A673 (cell line): ENCODE data around the gene COMMD10. TPM values are rescaled to one million over a fixed set of nuclear protein-coding genes. Genes with fewer than 3 reads are reported as not detected.

ENCODE experiments used
- BruUV-seq: library from RNA; stranded (reverse); fragments of 400-500 nt; replicated peaks from 2 replicates; lab custom pipeline; 2021; lab: Mats Ljungman, UMichigan
- CTCF ChIA-PET: fragments of 300-600 bp; sonication (Branson Sonifier 250); formaldehyde crosslinking; loops from one replicate; lab custom pipeline; 2022; ENCODE audit warnings: antibody characterized with exemption; lab: Charles Lee
- POLR2A ChIA-PET: fragments of 300-600 bp; sonication (Branson Sonifier 250); formaldehyde crosslinking; loops from one replicate; lab custom pipeline; 2022; ENCODE audit warnings: antibody characterized with exemption; ENCODE audit not compliant: low non-redundant PET; lab: Charles Lee
- DNase-seq: peaks from one replicate; pipeline ENCODE4 v3.0.0-alpha.2; 2015; ENCODE audit warnings: low spot score
- H3K27ac ChIP-seq: fragments of 200-600 bp; sonication (generic); 2 replicates; pipeline ENCODE4 v1.5.1; 2016; ENCODE audit warnings: mixed run types, low read depth, mild to moderate bottlenecking, mixed read lengths, antibody characterized with exemption, low read length; ENCODE audit not compliant: poor library complexity, severe bottlenecking
- H3K27me3 ChIP-seq: fragments of 200-600 bp; sonication (generic); replicated peaks from 2 replicates; pipeline ENCODE4 v1.6.1; 2017; ENCODE audit warnings: mixed run types, low read depth, mild to moderate bottlenecking, mixed read lengths, antibody characterized with exemption, low read length; ENCODE audit not compliant: insufficient read depth, poor library complexity
- H3K36me3 ChIP-seq: fragments of 200-600 bp; sonication (generic); 2 replicates; pipeline ENCODE4 v1.6.1; 2016; ENCODE audit warnings: mixed run types, mild to moderate bottlenecking, mixed read lengths, antibody characterized with exemption, low read length; ENCODE audit not compliant: insufficient read depth, poor library complexity, severe bottlenecking
- H3K4me1 ChIP-seq: fragments of 200-600 bp; sonication (generic); 2 replicates; pipeline ENCODE4 v1.6.1; 2017; ENCODE audit warnings: mixed run types, mild to moderate bottlenecking, mixed read lengths, antibody characterized with exemption, low read length; ENCODE audit not compliant: insufficient read depth, poor library complexity, severe bottlenecking
- H3K4me3 ChIP-seq: fragments of 200-600 bp; sonication (generic); 2 replicates; pipeline ENCODE4 v1.5.1; 2016; ENCODE audit warnings: low read depth, mixed run types, mild to moderate bottlenecking, mixed read lengths, low read length; ENCODE audit not compliant: poor library complexity, severe bottlenecking
- H3K9me3 ChIP-seq: fragments of 200-600 bp; sonication (generic); 2 replicates; pipeline ENCODE4 v1.6.1; 2016; ENCODE audit warnings: mixed run types, low read depth, mild to moderate bottlenecking, mixed read lengths, antibody characterized with exemption, low read length; ENCODE audit not compliant: poor library complexity, severe bottlenecking
- CTCF ChIP-seq: fragments of 300-800, 200-600 bp; sonication (generic); conservative IDR thresholded peaks from 2 replicates; pipeline ENCODE4 v1.5.1; 2017; ENCODE audit warnings: low read depth, mild to moderate bottlenecking, antibody characterized with exemption, low read length, moderate library complexity, mixed read lengths
- EZH2 ChIP-seq: fragments of 200-600 bp; sonication (generic); IDR thresholded peaks from 2 replicates; pipeline ENCODE4 v1.6.1; 2017; ENCODE audit warnings: borderline replicate concordance, low read depth, mild to moderate bottlenecking, mixed read lengths, antibody characterized with exemption, low read length; ENCODE audit not compliant: poor library complexity, severe bottlenecking
- intact Hi-C: fragments of 100-400 bp; cut with micrococcal nuclease; formaldehyde crosslinking; loops from one replicate; pipeline ENCODE4 v1.10.0; 2022; ENCODE audit not compliant: unreplicated experiment
- total RNA-seq: library from RNA; stranded (reverse); gene quantifications from 2 replicates; pipeline ENCODE4 v1.2.3, GENCODE V29; 2021

Gene COMMD10
- total RNA-seq, 1 experiment from 2014 or later = 36.5 TPM

- BruUV-seq = no TSS peak
- H3K9me3 ChIP-seq = peaks cover 5% of the 10 kb centered on the region
- ChIA-PET POLR2A (no interaction called here), CTCF (no interaction called here)
- DNase-seq = no peak
- no peaks in the 10 kb centered on the region for H3K36me3 ChIP-seq
- intact Hi-C loops = no loop called here
- no peaks in the 10 kb centered on the region for H3K27me3 ChIP-seq
- H3K4me1 ChIP-seq = no peaks in the 10 kb centered on the region
- no peak overlapping the region for H3K4me3 ChIP-seq
- no peak overlapping the region for H3K27ac ChIP-seq
- TF ChIP-seq EZH2 (no peak), CTCF (no peak)
These were observed 91.3 kb downstream of the COMMD10 start for GRCh38 chr5:116176121-116176520.

GRCh38 chr5:116178925-116179324, 94.1 kb downstream of the COMMD10 start:
- TF ChIP-seq CTCF (no peak), EZH2 (no peak)
- H3K27ac ChIP-seq = no peak overlapping the region
- intact Hi-C loops = no loop called here
- H3K27me3 ChIP-seq = no peaks in the 10 kb centered on the region
- POLR2A ChIA-PET = no interaction called here
- CTCF ChIA-PET = no interaction called here
- H3K9me3 ChIP-seq = peaks cover 4% of the 10 kb centered on the region
- H3K4me1 ChIP-seq = no peaks in the 10 kb centered on the region
- no TSS peak for BruUV-seq
- no peak overlapping the region for H3K4me3 ChIP-seq
- no peak for DNase-seq
- H3K36me3 ChIP-seq = no peaks in the 10 kb centered on the region

GRCh38 chr5:116209166-116209565, 124.3 kb downstream of the COMMD10 start:
- H3K9me3 ChIP-seq = no peaks in the 10 kb centered on the region
- POLR2A ChIA-PET = no interaction called here
- TF ChIP-seq CTCF (no peak), EZH2 (no peak)
- DNase-seq = no peak
- CTCF ChIA-PET = no interaction called here
- no peak overlapping the region for H3K27ac ChIP-seq
- no TSS peak for BruUV-seq
- H3K36me3 ChIP-seq = no peaks in the 10 kb centered on the region
- no peaks in the 10 kb centered on the region for H3K4me1 ChIP-seq
- H3K4me3 ChIP-seq = no peak overlapping the region
- intact Hi-C loops = no loop called here
- H3K27me3 ChIP-seq = no peaks in the 10 kb centered on the region
